Stimulated activated CD8-positive, alpha-beta memory T cell treated with anti-CD3 and anti-CD28 coated beads, Interleukin-4, amount 100 ng/mL, for 24 hours (primary cell): ENCODE results near the gene SEC24C.
"Not testable (repeated sequence)": the region's sequence is repeated elsewhere in the genome, so short reads cannot be mapped to it uniquely, and the experiment has no call there.

Experiments
- DNase-seq: peaks from one replicate; pipeline ENCODE4 v3.0.0-alpha.2; 2020; ENCODE audit warnings: low read depth

The SEC24C gene

GRCh38 chr10:73793456-73793855 is 49.3 kb downstream of the SEC24C start:
- no peak for DNase-seq

- DNase-seq = not testable (repeated sequence)
Measured at GRCh38 chr10:73795491-73795890, 51.3 kb downstream of the SEC24C start.

GRCh38 chr10:73796035-73796434 is 51.9 kb downstream of the SEC24C start:
- not testable (repeated sequence) for DNase-seq

- no peak for DNase-seq
Measured at GRCh38 chr10:73796766-73797165, 52.6 kb downstream of the SEC24C start.

- DNase-seq = no peak
Measured at GRCh38 chr10:73797324-73798025, 53.3 kb downstream of the SEC24C start.

GRCh38 chr10:73798087-73798486 is 53.9 kb downstream of the SEC24C start:
- no peak for DNase-seq

- no peak for DNase-seq
Measured at GRCh38 chr10:73798927-73799560, 54.9 kb downstream of the SEC24C start.

GRCh38 chr10:73799899-73800559 is 55.9 kb downstream of the SEC24C start:
- no peak for DNase-seq

- no peak for DNase-seq
Measured at GRCh38 chr10:73800560-73801252, 56.5 kb downstream of the SEC24C start.

- DNase-seq = no peak
Measured at GRCh38 chr10:73801253-73801590, 57.0 kb downstream of the SEC24C start.

- no peak for DNase-seq
Measured at GRCh38 chr10:73802276-73802991, 58.3 kb downstream of the SEC24C start.

GRCh38 chr10:73803680-73804286 is 59.6 kb downstream of the SEC24C start:
- no peak for DNase-seq

- no peak for DNase-seq
Measured at GRCh38 chr10:73806176-73806950, 62.2 kb downstream of the SEC24C start.

- no peak for DNase-seq
Measured at GRCh38 chr10:73807471-73807870, 63.3 kb downstream of the SEC24C start.

- no peak for DNase-seq
Measured at GRCh38 chr10:73808021-73808815, 64.0 kb downstream of the SEC24C start.

GRCh38 chr10:73809061-73809818 is 65.1 kb downstream of the SEC24C start:
- DNase-seq = no peak

GRCh38 chr10:73810358-73810734 is 66.2 kb downstream of the SEC24C start:
- no peak for DNase-seq

- peak; percentile 44 for DNase-seq
Measured at GRCh38 chr10:73810735-73811465, 66.7 kb downstream of the SEC24C start.

- no peak for DNase-seq
Measured at GRCh38 chr10:73812657-73813056, 68.5 kb downstream of the SEC24C start.
